OCI-LY1 (cell line): ENCODE results near the gene BICD1.

Experiments
- H2AFZ ChIP-seq: fragments of 200-600 bp; sonication (generic), shearing (Covaris generic); 2 replicates; pipeline ENCODE4 v1.6.0; 2014; ENCODE audit warnings: antibody characterized with exemption, mild to moderate bottlenecking, low read length
- H3F3A ChIP-seq: fragments of 200-600 bp; sonication (generic), shearing (Covaris generic); 2 replicates; pipeline ENCODE4 v1.6.0; 2014; ENCODE audit warnings: mild to moderate bottlenecking, antibody characterized with exemption, low read length, moderate library complexity; ENCODE audit not compliant: insufficient read depth
- H3K27ac ChIP-seq: fragments of 200-600 bp; sonication (generic); 2 replicates; pipeline ENCODE4 v1.5.1; 2014; ENCODE audit warnings: low read length, mixed run types, mild to moderate bottlenecking, low read depth; ENCODE audit not compliant: poor library complexity, severe bottlenecking
- H3K27me3 ChIP-seq: fragments of 200-600 bp; sonication (generic); 2 replicates; pipeline ENCODE4 v1.6.0; 2014; ENCODE audit warnings: antibody characterized with exemption, mild to moderate bottlenecking, low read length, moderate library complexity; ENCODE audit not compliant: insufficient read depth
- H3K36me3 ChIP-seq: fragments of 200-600 bp; sonication (generic); 2 replicates; pipeline ENCODE4 v1.6.1; 2014; ENCODE audit warnings: mild to moderate bottlenecking, antibody characterized with exemption, low read length, moderate library complexity, mixed read lengths; ENCODE audit not compliant: insufficient read depth
- H3K4me1 ChIP-seq: fragments of 200-600 bp; sonication (generic); 2 replicates; pipeline ENCODE4 v1.5.1; 2014; ENCODE audit warnings: mild to moderate bottlenecking, low read length, moderate library complexity; ENCODE audit not compliant: insufficient read depth, severe bottlenecking
- H3K4me2 ChIP-seq: fragments of 200-600 bp; sonication (generic), shearing (Covaris generic); 2 replicates; pipeline ENCODE4 v1.6.1; 2014; ENCODE audit warnings: low read length
- H3K4me3 ChIP-seq: fragments of 200-600 bp; sonication (generic); 2 replicates; pipeline ENCODE4 v1.5.1; 2014; ENCODE audit warnings: low read length, low read depth, mild to moderate bottlenecking, mixed read lengths; ENCODE audit not compliant: poor library complexity, severe bottlenecking
- H3K79me2 ChIP-seq: fragments of 200-600 bp; shearing (Covaris generic); 2 replicates; pipeline ENCODE4 v1.6.1; 2016; ENCODE audit warnings: mixed run types, low read length, mixed read lengths; ENCODE audit not compliant: insufficient read depth
- H3K9ac ChIP-seq: fragments of 200-600 bp; sonication (generic), shearing (Covaris generic); 2 replicates; pipeline ENCODE4 v1.6.1; 2014; ENCODE audit warnings: mild to moderate bottlenecking, low read length, mixed read lengths
- H3K9me2 ChIP-seq: fragments of 200-600 bp; sonication (generic), shearing (Covaris generic); 2 replicates; pipeline ENCODE4 v1.6.1; 2014; ENCODE audit warnings: low read depth, mild to moderate bottlenecking, low read length, mixed read lengths
- H3K9me3 ChIP-seq: fragments of 200-600 bp; shearing (Covaris generic); 2 replicates; pipeline ENCODE4 v1.6.1; 2014; ENCODE audit warnings: low read length, mixed read lengths
- H4K20me1 ChIP-seq: fragments of 200-600 bp; sonication (generic), shearing (Covaris generic); 2 replicates; pipeline ENCODE4 v1.6.0; 2016; ENCODE audit warnings: mild to moderate bottlenecking, low read length; ENCODE audit not compliant: insufficient read depth
- CTCF ChIP-seq: fragments of 200-600 bp; sonication (generic), shearing (Covaris generic); IDR thresholded peaks from 2 replicates; pipeline ENCODE4 v1.5.1; 2017; ENCODE audit warnings: mild to moderate bottlenecking, antibody characterized with exemption, low read length, moderate library complexity, mixed read lengths
- EZH2 ChIP-seq: fragments of 200-600 bp; sonication (generic), shearing (Covaris generic); IDR thresholded peaks from 2 replicates; pipeline ENCODE4 v1.8.0; 2017; ENCODE audit warnings: borderline replicate concordance, mixed run types, mild to moderate bottlenecking, antibody characterized with exemption, low read length, moderate library complexity, mixed read lengths

Gene BICD1

GRCh38 chr12:32178341-32179010 is 71.8 kb downstream of the BICD1 start:
- Histone ChIP-seq H3K79me2 (peaks cover 9% of the 10 kb centered on the region; the same call in 1 of the 2 replicates), H3F3A (no peaks in the 10 kb centered on the region), H3K4me3 (no peak overlapping the region), H4K20me1 (no peaks in the 10 kb centered on the region), H3K9ac (no peak overlapping the region), H3K9me3 (no peaks in the 10 kb centered on the region), H3K27ac (no peak overlapping the region), H3K4me2 (no peak overlapping the region), H2AFZ (no peak overlapping the region), H3K4me1 (peaks cover 13% of the 10 kb centered on the region), H3K9me2 (no peaks in the 10 kb centered on the region), H3K27me3 (no peaks in the 10 kb centered on the region), H3K36me3 (peaks cover 24% of the 10 kb centered on the region)
- no peak for TF ChIP-seq CTCF
- TF ChIP-seq EZH2 = no peak

- Histone ChIP-seq H3K27me3 (no peaks in the 10 kb centered on the region), H3K27ac (no peak overlapping the region), H3K4me2 (no peak overlapping the region), H2AFZ (no peak overlapping the region), H3K9ac (no peak overlapping the region), H3K9me3 (no peaks in the 10 kb centered on the region), H3K79me2 (peaks cover 9% of the 10 kb centered on the region; the same call in 1 of the 2 replicates), H3K36me3 (peaks cover 24% of the 10 kb centered on the region), H3K4me3 (no peak overlapping the region), H4K20me1 (no peaks in the 10 kb centered on the region), H3K4me1 (peaks cover 13% of the 10 kb centered on the region), H3K9me2 (no peaks in the 10 kb centered on the region), H3F3A (no peaks in the 10 kb centered on the region)
- TF ChIP-seq EZH2 (no peak), CTCF (no peak)
Measured at GRCh38 chr12:32179011-32179395, 72.4 kb downstream of the BICD1 start.

GRCh38 chr12:32181498-32182175 is 75.0 kb downstream of the BICD1 start:
- H3K4me3 ChIP-seq = no peak overlapping the region
- H3K4me2 ChIP-seq = no peak overlapping the region
- H3K4me1 ChIP-seq = peaks cover 13% of the 10 kb centered on the region
- TF ChIP-seq CTCF = no peak
- no peak for TF ChIP-seq EZH2
- peaks cover under 1% of the 10 kb centered on the region; the same call in 1 of the 2 replicates for H3K79me2 ChIP-seq
- no peak overlapping the region for H3K9ac ChIP-seq
- H3K9me3 ChIP-seq = no peaks in the 10 kb centered on the region
- no peaks in the 10 kb centered on the region for H3K27me3 ChIP-seq
- no peak overlapping the region for H3K27ac ChIP-seq
- no peaks in the 10 kb centered on the region for H3K9me2 ChIP-seq
- peaks cover 23% of the 10 kb centered on the region for H3K36me3 ChIP-seq
- no peaks in the 10 kb centered on the region for H4K20me1 ChIP-seq
- no peaks in the 10 kb centered on the region for H3F3A ChIP-seq
- H2AFZ ChIP-seq = no peak overlapping the region
